Measurements from ENCODE around the gene GNAT3. TPM values are rescaled to one million over a fixed set of nuclear protein-coding genes. Genes with fewer than 3 reads are reported as not detected.

The GNAT3 gene
- total RNA-seq, 1 experiment from 2014 or later, result not detected

- CTCF ChIA-PET, result interaction anchor here (0.9 kb wide), 1 partner anchor 178 kb away, joined by 3 read pairs; no protein-coding TSS in a partner anchor
- no peak for DNase-seq
- no peaks in the 10 kb centered on the region for H3K9me3 Mint-ChIP-seq (ENCODE audit: low read depth, unreplicated experiment)
- H3K4me1 Mint-ChIP-seq (ENCODE audit: low read depth, unreplicated experiment), result peaks cover 14% of the 10 kb centered on the region
- intact Hi-C loops (cut with micrococcal nuclease; ENCODE audit: unreplicated experiment), result no loop called here
- BruUV-seq (replicated peaks), result no TSS peak
- H3K27me3 Mint-ChIP-seq (ENCODE audit: unreplicated experiment), result no peaks in the 10 kb centered on the region
- H3K36me3 Mint-ChIP-seq (ENCODE audit: insufficient read depth, unreplicated experiment), result no peaks in the 10 kb centered on the region
- TF ChIP-seq CTCF (IDR thresholded peaks at IDR 0.05; ENCODE audit: unreplicated experiment), result no peak
- no peak overlapping the region for H3K27ac Mint-ChIP-seq (ENCODE audit: unreplicated experiment)
- H3K4me3 Mint-ChIP-seq (ENCODE audit: low read depth, unreplicated experiment), result no peak overlapping the region
Measured at GRCh38 chr7:80444811-80445210, 67.1 kb downstream of the GNAT3 start.

GRCh38 chr7:80443325-80443724 lies 68.5 kb downstream of the GNAT3 start:
- Mint-ChIP-seq H3K4me1 (ENCODE audit: low read depth, unreplicated experiment) (peaks cover 14% of the 10 kb centered on the region), H3K27ac (ENCODE audit: unreplicated experiment) (no peak overlapping the region), H3K36me3 (ENCODE audit: insufficient read depth, unreplicated experiment) (no peaks in the 10 kb centered on the region), H3K9me3 (ENCODE audit: low read depth, unreplicated experiment) (no peaks in the 10 kb centered on the region), H3K27me3 (ENCODE audit: unreplicated experiment) (no peaks in the 10 kb centered on the region), H3K4me3 (ENCODE audit: low read depth, unreplicated experiment) (no peak overlapping the region)
- no TSS peak for BruUV-seq (replicated peaks)
- TF ChIP-seq CTCF (IDR thresholded peaks at IDR 0.05; ENCODE audit: unreplicated experiment), result no peak
- DNase-seq, result no peak
- CTCF ChIA-PET, result no interaction called here
- intact Hi-C loops (cut with micrococcal nuclease; ENCODE audit: unreplicated experiment), result no loop called here

- CTCF ChIA-PET, result no interaction called here
- peaks cover 4% of the 10 kb centered on the region for H3K9me3 Mint-ChIP-seq (ENCODE audit: low read depth, unreplicated experiment)
- BruUV-seq (replicated peaks), result no TSS peak
- H3K27me3 Mint-ChIP-seq (ENCODE audit: unreplicated experiment), result no peaks in the 10 kb centered on the region
- H3K4me1 Mint-ChIP-seq (ENCODE audit: low read depth, unreplicated experiment), result peaks cover 14% of the 10 kb centered on the region
- H3K4me3 Mint-ChIP-seq (ENCODE audit: low read depth, unreplicated experiment), result no peak overlapping the region
- no peak for TF ChIP-seq CTCF (IDR thresholded peaks at IDR 0.05; ENCODE audit: unreplicated experiment)
- intact Hi-C loops (cut with micrococcal nuclease; ENCODE audit: unreplicated experiment), result no loop called here
- no peak overlapping the region for H3K27ac Mint-ChIP-seq (ENCODE audit: unreplicated experiment)
- no peaks in the 10 kb centered on the region for H3K36me3 Mint-ChIP-seq (ENCODE audit: insufficient read depth, unreplicated experiment)
- DNase-seq, result no peak
Measured at GRCh38 chr7:80440883-80441282, 71.0 kb downstream of the GNAT3 start.

- no peak for TF ChIP-seq CTCF (IDR thresholded peaks at IDR 0.05; ENCODE audit: unreplicated experiment)
- CTCF ChIA-PET, result no interaction called here
- BruUV-seq (replicated peaks), result no TSS peak
- no peak for DNase-seq
- Mint-ChIP-seq H3K27ac (ENCODE audit: unreplicated experiment) (no peak overlapping the region), H3K36me3 (ENCODE audit: insufficient read depth, unreplicated experiment) (no peaks in the 10 kb centered on the region), H3K9me3 (ENCODE audit: low read depth, unreplicated experiment) (peaks cover 4% of the 10 kb centered on the region), H3K4me3 (ENCODE audit: low read depth, unreplicated experiment) (no peak overlapping the region), H3K27me3 (ENCODE audit: unreplicated experiment) (no peaks in the 10 kb centered on the region), H3K4me1 (ENCODE audit: low read depth, unreplicated experiment) (peaks cover 14% of the 10 kb centered on the region)
- intact Hi-C loops (cut with micrococcal nuclease; ENCODE audit: unreplicated experiment), result no loop called here
Measured at GRCh38 chr7:80439894-80440821, 71.7 kb downstream of the GNAT3 start.
